ENCODE data around the gene NLGN1.

DNA sequence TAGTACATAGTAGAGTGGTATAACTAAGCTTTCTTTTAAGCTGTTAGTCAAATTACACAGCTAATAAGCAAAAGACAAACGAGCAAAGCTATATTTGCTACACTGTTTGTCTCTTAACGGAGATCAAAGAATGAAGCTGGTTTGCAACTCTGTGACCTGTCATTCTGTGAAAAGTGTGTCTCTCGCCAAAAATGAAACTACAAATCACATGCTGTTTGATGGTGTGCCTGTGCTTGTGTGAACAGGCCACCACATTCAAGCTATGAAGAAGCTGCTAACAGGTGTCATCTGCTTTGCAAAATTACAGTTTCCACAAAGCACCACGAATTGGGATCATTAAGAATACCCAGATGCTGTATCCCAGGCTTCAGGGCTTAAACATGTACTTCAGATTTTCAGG lies 793.8 kb downstream of the NLGN1 start:
- no peak for TF ChIP-seq NFRKB (IDR thresholded peaks at IDR 0.05)
- no peak for TF ChIP-seq TARDBP (IDR thresholded peaks at IDR 0.05)
- no peak for TF ChIP-seq ZNF384 (IDR thresholded peaks at IDR 0.05)
- TF ChIP-seq FOXM1 (IDR thresholded peaks at IDR 0.05; ENCODE audit: borderline replicate concordance) = no peak
- no peak for TF ChIP-seq SP1 (IDR thresholded peaks at IDR 0.05)
- TF ChIP-seq HDGF (IDR thresholded peaks at IDR 0.05; ENCODE audit: borderline replicate concordance) = no peak
- TF ChIP-seq, protein P1, sequence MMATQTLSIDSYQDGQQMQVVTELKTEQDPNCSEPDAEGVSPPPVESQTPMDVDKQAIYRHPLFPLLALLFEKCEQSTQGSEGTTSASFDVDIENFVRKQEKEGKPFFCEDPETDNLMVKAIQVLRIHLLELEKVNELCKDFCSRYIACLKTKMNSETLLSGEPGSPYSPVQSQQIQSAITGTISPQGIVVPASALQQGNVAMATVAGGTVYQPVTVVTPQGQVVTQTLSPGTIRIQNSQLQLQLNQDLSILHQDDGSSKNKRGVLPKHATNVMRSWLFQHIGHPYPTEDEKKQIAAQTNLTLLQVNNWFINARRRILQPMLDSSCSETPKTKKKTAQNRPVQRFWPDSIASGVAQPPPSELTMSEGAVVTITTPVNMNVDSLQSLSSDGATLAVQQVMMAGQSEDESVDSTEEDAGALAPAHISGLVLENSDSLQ (IDR thresholded peaks at IDR 0.05) = no peak
- TF ChIP-seq SUZ12 (IDR thresholded peaks at IDR 0.05) = no peak
- no peak for TF ChIP-seq ELF4 (IDR thresholded peaks at IDR 0.05)
- no peak for TF ChIP-seq CTBP1 (IDR thresholded peaks at IDR 0.05; ENCODE audit: borderline replicate concordance)
